H9 (cell line): Measurements from ENCODE around the gene TRPM3. TPM values are rescaled to one million over a fixed set of nuclear protein-coding genes. Genes with fewer than 3 reads are reported as not detected.

ENCODE experiments used
- DNase-seq: peaks from one replicate; pipeline ENCODE4 v3.0.0-alpha.2; 2017
- H2AFZ ChIP-seq: one replicate; pipeline ENCODE4 v1.6.1; 2013; ENCODE audit warnings: mild to moderate bottlenecking, low read length, control low read depth, moderate library complexity
- H2AK5ac ChIP-seq: 2 replicates; pipeline ENCODE4 v1.6.1; 2013; ENCODE audit warnings: low read length, control low read depth, mixed read lengths; ENCODE audit not compliant: insufficient read length
- H2BK120ac ChIP-seq: one replicate; pipeline ENCODE4 v1.6.1; 2013; ENCODE audit warnings: low read depth, mild to moderate bottlenecking, low read length, control low read depth, inconsistent platforms; ENCODE audit not compliant: poor library complexity, severe bottlenecking
- H2BK12ac ChIP-seq: 2 replicates; pipeline ENCODE4 v1.6.1; 2013; ENCODE audit warnings: low read length, control low read depth, mixed read lengths, low read depth; ENCODE audit not compliant: insufficient read length
- H2BK15ac ChIP-seq: 2 replicates; pipeline ENCODE4 v1.6.1; 2013; ENCODE audit warnings: low read depth, low read length, control low read depth
- H2BK20ac ChIP-seq: one replicate; pipeline ENCODE4 v1.6.1; 2013; ENCODE audit warnings: low read depth, mild to moderate bottlenecking, low read length, control low read depth, inconsistent platforms; ENCODE audit not compliant: poor library complexity, severe bottlenecking
- H2BK5ac ChIP-seq: 2 replicates; pipeline ENCODE4 v1.6.1; 2013; ENCODE audit warnings: low read length, control low read depth, mixed read lengths; ENCODE audit not compliant: insufficient read length
- H3K14ac ChIP-seq: 2 replicates; pipeline ENCODE4 v1.6.1; 2013; ENCODE audit warnings: low read length, control low read depth; ENCODE audit not compliant: insufficient read depth
- H3K18ac ChIP-seq: 2 replicates; pipeline ENCODE4 v1.6.1; 2013; ENCODE audit warnings: low read depth, mild to moderate bottlenecking, mixed read lengths, low read length, control low read depth; ENCODE audit not compliant: insufficient read length
- H3K23ac ChIP-seq: 2 replicates; pipeline ENCODE4 v1.6.1; 2013; ENCODE audit warnings: low read length, control low read depth, mixed read lengths, low read depth; ENCODE audit not compliant: insufficient read length
- H3K23me2 ChIP-seq: 2 replicates; pipeline ENCODE4 v1.6.1; 2013; ENCODE audit warnings: low read depth, mild to moderate bottlenecking, mixed read lengths, low read length, control low read depth; ENCODE audit not compliant: insufficient read length, poor library complexity, severe bottlenecking
- H3K27ac ChIP-seq: 2 replicates; pipeline ENCODE4 v1.5.1; 2013; ENCODE audit warnings: low read length, control low read depth, mixed read lengths, low read depth; ENCODE audit not compliant: insufficient read length
- H3K27me3 ChIP-seq: 2 replicates; pipeline ENCODE4 v1.6.1; 2013; ENCODE audit warnings: low read length, control low read depth, inconsistent platforms; ENCODE audit not compliant: insufficient read depth
- H3K4ac ChIP-seq: 2 replicates; pipeline ENCODE4 v1.6.1; 2013; ENCODE audit warnings: low read depth, mild to moderate bottlenecking, control low read depth, inconsistent platforms, low read length, moderate library complexity
- H3K4me1 ChIP-seq: 2 replicates; pipeline ENCODE4 v1.6.1; 2013; ENCODE audit warnings: low read length, control low read depth, inconsistent platforms; ENCODE audit not compliant: insufficient read depth
- H3K4me2 ChIP-seq: 2 replicates; pipeline ENCODE4 v1.6.1; 2013; ENCODE audit warnings: low read length, control low read depth, mixed read lengths; ENCODE audit not compliant: insufficient read length, insufficient read depth
- H3K56ac ChIP-seq: 2 replicates; pipeline ENCODE4 v1.6.1; 2013; ENCODE audit warnings: low read depth, mild to moderate bottlenecking, mixed read lengths, low read length, control low read depth; ENCODE audit not compliant: insufficient read length
- H3K79me1 ChIP-seq: 2 replicates; pipeline ENCODE4 v1.6.1; 2013; ENCODE audit warnings: low read depth, mild to moderate bottlenecking, moderate library complexity, low read length, control low read depth, inconsistent platforms; ENCODE audit not compliant: insufficient read depth, poor library complexity, severe bottlenecking
- H3K79me2 ChIP-seq: 2 replicates; pipeline ENCODE4 v1.6.1; 2013; ENCODE audit warnings: low read length, control low read depth, inconsistent platforms; ENCODE audit not compliant: insufficient read depth
- H3K9ac ChIP-seq: 2 replicates; pipeline ENCODE4 v1.6.1; 2013; ENCODE audit warnings: low read length, control low read depth, mixed read lengths; ENCODE audit not compliant: insufficient read length; ENCODE audit errors: extremely low read depth
- H3K9me3 ChIP-seq: one replicate; pipeline ENCODE4 v1.6.1; 2013; ENCODE audit warnings: low read depth, low read length, inconsistent platforms; ENCODE audit not compliant: control insufficient read depth
- H3T11ph ChIP-seq: one replicate; pipeline ENCODE4 v1.6.1; 2013; ENCODE audit warnings: mild to moderate bottlenecking, low read length, control low read depth, inconsistent platforms
- H4K20me1 ChIP-seq: one replicate; pipeline ENCODE4 v1.6.1; 2013; ENCODE audit not compliant: control insufficient read depth, insufficient read length, insufficient read depth
- H4K5ac ChIP-seq: 2 replicates; pipeline ENCODE4 v1.6.1; 2013; ENCODE audit warnings: low read depth, mild to moderate bottlenecking, mixed read lengths, low read length, control low read depth; ENCODE audit not compliant: insufficient read length
- H4K8ac ChIP-seq: replicated peaks from 2 replicates; pipeline ENCODE4 v1.6.1; 2013; ENCODE audit warnings: low read length, control low read depth, mixed read lengths, low read depth; ENCODE audit not compliant: insufficient read length
- H4K91ac ChIP-seq: 2 replicates; pipeline ENCODE4 v1.6.1; 2013; ENCODE audit warnings: low read depth, mild to moderate bottlenecking, moderate library complexity, mixed read lengths, low read length, control low read depth; ENCODE audit not compliant: insufficient read length
- H3K27ac Mint-ChIP-seq, 3 experiments: 2 replicates in 2 of 3; 3 replicates in 1 of 3; pipeline ENCODE4 v1.8.0; 2020 to 2021; ENCODE audit warnings: mixed read lengths in 3 of 3, mild to moderate bottlenecking in 1 of 3, moderate library complexity in 1 of 3
- H3K27me3 Mint-ChIP-seq: 2 replicates; pipeline ENCODE4 v1.8.0; 2021; ENCODE audit warnings: low read depth, mild to moderate bottlenecking, moderate library complexity, mixed read lengths
- H3K36me3 Mint-ChIP-seq, 3 experiments: 2 replicates in 2 of 3; 3 replicates in 1 of 3; pipeline ENCODE4 v1.8.0; 2020 to 2021; ENCODE audit warnings: low read depth in 3 of 3, mixed read lengths in 3 of 3; ENCODE audit not compliant: insufficient read depth in 1 of 3
- H3K4me1 Mint-ChIP-seq, 2 experiments: 2 replicates each; pipeline ENCODE4 v1.8.0; 2020; ENCODE audit warnings: mixed read lengths in 2 of 2
- H3K4me3 Mint-ChIP-seq, 2 experiments: 2 replicates in 1 of 2; 3 replicates in 1 of 2; pipeline ENCODE4 v1.8.0; 2020 to 2021; ENCODE audit warnings: mild to moderate bottlenecking in 2 of 2, mixed read lengths in 2 of 2, moderate library complexity in 1 of 2
- H3K9me3 Mint-ChIP-seq, 2 experiments: 2 replicates in 1 of 2; 3 replicates in 1 of 2; pipeline ENCODE4 v1.8.0; 2020; ENCODE audit warnings: mild to moderate bottlenecking in 2 of 2, mixed read lengths in 2 of 2, moderate library complexity in 1 of 2
- CTCF ChIP-seq: fragments of 200-600 bp; sonication (generic); conservative IDR thresholded peaks from 3 replicates; pipeline ENCODE4 v1.8.0; 2021; ENCODE audit warnings: antibody characterized with exemption, mild to moderate bottlenecking
- WGBS: extraction: QIAGEN DNeasy Blood & Tissue Kit; methylation state at CpG from one replicate; pipeline ENCODE4 v1.1.7; 2013; ENCODE audit warnings: missing lambda C conversion rate, low lambda C conversion rate, mixed read lengths; ENCODE audit not compliant: insufficient read length; ENCODE audit errors: extremely low coverage; 5-methylcytosine and 5-hydroxymethylcytosine counted together
- total RNA-seq: library from RNA; stranded (reverse); gene quantifications from 2 replicates; pipeline ENCODE4 v1.2.1, GENCODE V29; 2021

TRPM3 gene
- total RNA-seq, 1 experiment from 2014 or later: 10.3 TPM

- Mint-ChIP-seq H3K4me1 (peaks cover 9 to 20% of the 10 kb centered on the region in 2 experiments), H3K27me3 (no peaks in the 10 kb centered on the region), H3K9me3 (no peaks in the 10 kb centered on the region), H3K4me3 (no peak overlapping the region), H3K36me3 (no peaks in the 10 kb centered on the region), H3K27ac (no peak overlapping the region)
- H4K5ac ChIP-seq: no peak overlapping the region
- no peak overlapping the region for H3T11ph ChIP-seq
- no peak overlapping the region for H3K9ac ChIP-seq
- no peak overlapping the region for H2AFZ ChIP-seq
- H3K27ac ChIP-seq: no peak overlapping the region
- no peak overlapping the region for H3K4ac ChIP-seq
- TF ChIP-seq CTCF: no peak
- no peak overlapping the region for H3K4me2 ChIP-seq
- no peak overlapping the region for H2BK120ac ChIP-seq
- H2BK5ac ChIP-seq: no peak overlapping the region
- no peaks in the 10 kb centered on the region for H3K23me2 ChIP-seq
- no peak overlapping the region for H4K8ac ChIP-seq
- H3K56ac ChIP-seq: no peak overlapping the region
- H2BK12ac ChIP-seq: no peak overlapping the region
- no peak for DNase-seq
- H3K9me3 ChIP-seq: no peaks in the 10 kb centered on the region
- H4K20me1 ChIP-seq: no peaks in the 10 kb centered on the region
- no peak overlapping the region for H4K91ac ChIP-seq
- H3K18ac ChIP-seq: no peak overlapping the region
- no peaks in the 10 kb centered on the region for H3K79me2 ChIP-seq
- no peak overlapping the region for H2BK20ac ChIP-seq
- WGBS: no CpG with 5 or more reads among the region's 6 CpGs
- H3K23ac ChIP-seq: no peak overlapping the region
- H2AK5ac ChIP-seq: no peak overlapping the region
- no peak overlapping the region for H2BK15ac ChIP-seq
- peaks cover 3% of the 10 kb centered on the region; the same call in 1 of the 2 replicates for H3K4me1 ChIP-seq
- no peaks in the 10 kb centered on the region; the same call in 1 of the 2 replicates for H3K27me3 ChIP-seq
- H3K79me1 ChIP-seq: no peaks in the 10 kb centered on the region
- H3K14ac ChIP-seq: no peak overlapping the region
Measured at GRCh38 chr9:70881333-70881732, 240.1 kb downstream of the TRPM3 start.
